ENCODE results near the gene PROSER3.

DNA sequence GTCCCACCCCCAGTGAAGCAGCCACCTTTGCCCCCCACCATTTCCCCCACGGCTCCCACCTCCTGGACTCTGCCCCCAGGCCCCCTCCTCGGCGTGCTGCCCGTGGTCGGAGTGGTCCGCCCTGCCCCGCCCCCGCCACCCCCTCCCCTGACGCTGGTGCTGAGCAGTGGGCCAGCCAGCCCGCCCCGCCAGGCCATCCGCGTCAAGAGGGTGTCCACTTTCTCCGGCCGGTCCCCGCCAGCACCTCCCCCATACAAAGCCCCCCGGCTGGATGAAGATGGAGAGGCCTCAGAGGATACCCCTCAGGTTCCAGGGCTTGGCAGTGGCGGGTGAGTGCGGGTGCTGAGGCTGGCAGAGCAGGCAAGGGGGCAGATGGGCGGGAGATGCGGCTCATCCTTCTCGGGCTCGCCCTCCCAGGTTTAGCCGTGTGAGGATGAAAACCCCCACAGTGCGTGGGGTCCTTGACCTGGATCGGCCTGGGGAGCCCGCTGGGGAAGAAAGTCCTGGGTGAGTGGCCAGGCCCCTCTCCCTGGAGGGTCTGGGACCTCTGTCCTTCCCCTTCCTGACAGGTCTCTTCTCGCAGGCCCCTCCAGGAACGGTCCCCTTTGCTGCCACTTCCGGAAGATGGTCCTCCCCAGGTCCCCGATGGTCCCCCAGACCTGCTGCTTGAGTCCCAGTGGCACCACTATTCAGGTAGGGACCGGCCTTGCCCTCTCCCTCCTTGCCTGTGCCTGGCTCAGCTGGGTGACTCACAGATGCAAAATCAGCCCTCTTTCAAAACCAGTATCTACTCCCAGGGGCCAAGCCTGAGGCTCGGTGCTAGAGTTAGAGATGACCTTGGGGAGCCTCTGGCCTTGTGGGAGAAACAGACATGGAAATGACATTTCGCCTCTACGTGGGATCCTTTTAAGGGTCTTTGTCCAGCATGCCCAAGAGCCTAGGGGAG lies 24.5 kb upstream of the PROSER3 start:
- TF ChIP-seq EZH2 (IDR thresholded peaks at IDR 0.05; ENCODE audit: borderline replicate concordance, low read depth, low read length) (no peak), YY1 (IDR thresholded peaks at IDR 0.05; ENCODE audit: borderline replicate concordance in 1 of 3, control insufficient read depth in 1 of 3, extremely low read depth in 1 of 3, insufficient read depth in 3 of 3, insufficient read length in 1 of 3, insufficient replicate concordance in 2 of 3, low read depth in 1 of 3, low read length in 2 of 3) (no peak), CEBPB (tag; IDR thresholded peaks at IDR 0.05) (no peak), CTCF (IDR thresholded peaks at IDR 0.05 in 2 of 3, conservative IDR thresholded peaks at IDR 0.05 in 1 of 3; ENCODE audit: insufficient read depth in 2 of 3, low read depth in 1 of 3, low read length in 3 of 3) (no peak), GABPB1 (CRISPR knock-in tag; IDR thresholded peaks at IDR 0.05) (no peak), ZNF121 (CRISPR knock-in tag; conservative IDR thresholded peaks at IDR 0.05) (no peak), FOXA3 (CRISPR knock-in tag; conservative IDR thresholded peaks at IDR 0.05 in 1 of 2, IDR thresholded peaks at IDR 0.05 in 1 of 2) (no peak), CBX8 (IDR thresholded peaks at IDR 0.05; ENCODE audit: borderline replicate concordance, extremely low read depth, low read depth, low read length, poor library complexity, severe bottlenecking) (no peak), POLR2G (IDR thresholded peaks at IDR 0.05; ENCODE audit: low read depth, low read length) (peak; percentile 54; the same call in 1 of the 2 replicates)

Measured in K562 (cell line).